Measurements from ENCODE around the gene DNAJC5. TPM values are rescaled to one million over a fixed set of nuclear protein-coding genes. Genes with fewer than 3 reads are reported as not detected.

Gene DNAJC5
- total and polyA plus RNA-seq, 10 donors = 12.7 to 83.1 (median 58.6) TPM

DNA sequence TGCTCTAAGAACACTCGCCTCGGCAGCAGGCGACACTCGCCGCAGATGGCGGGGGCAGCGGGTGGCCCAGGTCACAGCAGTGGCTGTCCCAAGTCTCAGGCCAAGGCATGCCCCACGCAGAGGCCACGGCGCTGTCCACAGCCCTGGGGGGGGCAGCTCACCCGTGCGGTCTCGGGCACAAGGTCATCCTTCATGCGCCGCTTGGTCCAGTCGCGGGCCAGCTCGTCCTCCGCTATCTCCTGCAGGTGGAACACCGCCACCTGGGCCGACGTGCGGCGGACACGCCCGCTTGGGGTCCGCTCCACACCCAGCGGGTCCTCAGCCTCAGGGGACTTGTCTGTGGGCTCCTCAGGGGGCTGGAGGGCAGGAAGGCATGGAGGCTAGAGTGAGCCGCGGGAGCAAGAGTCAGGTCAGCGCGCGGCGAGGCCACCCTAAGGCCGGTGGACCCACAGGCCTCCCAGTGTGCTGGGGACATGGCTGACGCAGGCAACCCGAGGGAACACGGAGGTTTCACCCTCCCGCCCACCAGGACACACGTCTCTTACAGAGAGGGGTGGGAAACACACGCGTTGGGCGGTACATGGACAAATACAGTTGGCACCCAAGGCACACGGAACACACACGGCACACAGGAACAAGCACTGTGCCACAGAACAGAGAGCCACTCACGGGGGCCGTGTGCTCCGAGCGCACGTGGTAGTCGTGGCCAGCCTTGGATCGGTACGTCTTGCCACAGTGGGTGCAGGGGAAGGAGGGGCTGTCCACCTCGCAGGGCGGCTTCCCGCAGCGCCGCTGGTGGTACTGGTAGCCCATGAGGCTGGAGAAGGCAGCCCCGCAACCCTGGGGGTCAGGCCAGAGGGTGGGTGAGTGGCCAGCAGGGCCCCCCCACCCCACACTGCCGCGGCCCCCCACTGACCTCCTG lies 67.8 kb downstream of the DNAJC5 start:
- H3K36me3 ChIP-seq = peaks cover 0 to 82% (median 58%) of the 10 kb centered on the region in 6 donors
- DNase-seq = peak; percentile 77
- no peak overlapping the region for H3K27ac ChIP-seq
- TF ChIP-seq POLR2A (IDR thresholded peaks at IDR 0.05) (no peak), POLR2AphosphoS5 (IDR thresholded peaks at IDR 0.05) (peak in 1 of 3 donors; percentile 4)
- TF ChIP-seq, protein P1, sequence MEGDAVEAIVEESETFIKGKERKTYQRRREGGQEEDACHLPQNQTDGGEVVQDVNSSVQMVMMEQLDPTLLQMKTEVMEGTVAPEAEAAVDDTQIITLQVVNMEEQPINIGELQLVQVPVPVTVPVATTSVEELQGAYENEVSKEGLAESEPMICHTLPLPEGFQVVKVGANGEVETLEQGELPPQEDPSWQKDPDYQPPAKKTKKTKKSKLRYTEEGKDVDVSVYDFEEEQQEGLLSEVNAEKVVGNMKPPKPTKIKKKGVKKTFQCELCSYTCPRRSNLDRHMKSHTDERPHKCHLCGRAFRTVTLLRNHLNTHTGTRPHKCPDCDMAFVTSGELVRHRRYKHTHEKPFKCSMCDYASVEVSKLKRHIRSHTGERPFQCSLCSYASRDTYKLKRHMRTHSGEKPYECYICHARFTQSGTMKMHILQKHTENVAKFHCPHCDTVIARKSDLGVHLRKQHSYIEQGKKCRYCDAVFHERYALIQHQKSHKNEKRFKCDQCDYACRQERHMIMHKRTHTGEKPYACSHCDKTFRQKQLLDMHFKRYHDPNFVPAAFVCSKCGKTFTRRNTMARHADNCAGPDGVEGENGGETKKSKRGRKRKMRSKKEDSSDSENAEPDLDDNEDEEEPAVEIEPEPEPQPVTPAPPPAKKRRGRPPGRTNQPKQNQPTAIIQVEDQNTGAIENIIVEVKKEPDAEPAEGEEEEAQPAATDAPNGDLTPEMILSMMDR (IDR thresholded peaks at IDR 0.05 in 8 of 11, conservative IDR thresholded peaks at IDR 0.05 in 3 of 11) = no peak
- no peaks in the 10 kb centered on the region for H3K27me3 ChIP-seq (replicated peaks in 1 of 7)
- intact Hi-C loops (cut with DNase I; ENCODE audit: low total_unique reads) = no loop called here
- H3K9me3 ChIP-seq = peaks cover 0 to 7% (median 0%) of the 10 kb centered on the region in 8 donors
- peaks cover 0 to 9% (median 5%) of the 10 kb centered on the region in 6 donors for H3K4me1 ChIP-seq
- 95 to 96% (median 95%) methylated on average over 44 to 61 of the region's 61 CpGs for WGBS, 5 donors
- H3K4me3 ChIP-seq = no peak overlapping the region

DNA sequence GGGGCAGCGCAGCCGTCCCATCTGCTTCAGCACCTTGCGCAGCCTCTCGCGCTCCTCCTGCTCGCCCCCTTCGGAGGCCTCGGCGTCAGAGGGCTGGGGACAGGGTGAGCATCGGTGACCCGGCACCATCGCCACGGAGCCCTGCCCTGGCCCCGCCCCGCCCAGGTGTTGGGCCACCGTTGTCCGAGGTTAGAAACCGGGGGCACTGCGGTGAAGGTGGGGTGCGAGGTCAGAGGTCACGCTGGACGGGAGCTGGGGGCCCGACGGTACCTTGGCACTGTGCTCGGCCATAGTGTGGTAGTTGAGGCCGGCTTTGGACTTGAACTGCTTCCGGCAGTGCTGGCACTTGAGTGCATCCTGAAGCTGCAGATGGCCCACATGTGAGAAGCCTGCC lies 68.4 kb downstream of the DNAJC5 start:
- Histone ChIP-seq H3K27ac (no peak overlapping the region), H3K27me3 (replicated peaks in 1 of 7) (no peaks in the 10 kb centered on the region), H3K4me3 (no peak overlapping the region), H3K9me3 (peaks cover 0 to 7% (median 0%) of the 10 kb centered on the region in 8 donors), H3K4me1 (peaks cover under 1 to 9% (median 2%) of the 10 kb centered on the region in 6 donors), H3K36me3 (peaks cover 0 to 87% (median 58%) of the 10 kb centered on the region in 6 donors)
- 91 to 98% (median 94%) methylated on average over 10 to 27 of the region's 27 CpGs for WGBS, 5 donors
- peak; percentile 72 for DNase-seq
- intact Hi-C loops (cut with DNase I; ENCODE audit: low total_unique reads) = no loop called here
- TF ChIP-seq POLR2AphosphoS5 (IDR thresholded peaks at IDR 0.05) (peak in 1 of 3 donors; percentile 25), POLR2A (IDR thresholded peaks at IDR 0.05) (no peak)

- H3K4me3 ChIP-seq = no peak overlapping the region
- peaks cover 0 to 83% (median 56%) of the 10 kb centered on the region in 6 donors for H3K36me3 ChIP-seq
- peaks cover 6 to 12% (median 7%) of the 10 kb centered on the region in 6 donors for H3K4me1 ChIP-seq
- no peak overlapping the region for H3K27ac ChIP-seq
- no peaks in the 10 kb centered on the region for H3K27me3 ChIP-seq (replicated peaks in 1 of 7)
- peak; percentile 71 for DNase-seq
- TF ChIP-seq POLR2A (IDR thresholded peaks at IDR 0.05) (no peak), POLR2AphosphoS5 (IDR thresholded peaks at IDR 0.05) (no peak)
- TF ChIP-seq, protein P1 (IDR thresholded peaks at IDR 0.05 in 8 of 11, conservative IDR thresholded peaks at IDR 0.05 in 3 of 11) = no peak
- WGBS, 5 donors = 90 to 96% (median 94%) methylated on average over 7 to 16 of the region's 16 CpGs
- intact Hi-C loops (cut with DNase I; ENCODE audit: low total_unique reads) = no loop called here
- H3K9me3 ChIP-seq = peaks cover 0 to 7% (median 0%) of the 10 kb centered on the region in 8 donors
Measured at GRCh38 chr20:63963784-63964301, 68.9 kb downstream of the DNAJC5 start.

DNA sequence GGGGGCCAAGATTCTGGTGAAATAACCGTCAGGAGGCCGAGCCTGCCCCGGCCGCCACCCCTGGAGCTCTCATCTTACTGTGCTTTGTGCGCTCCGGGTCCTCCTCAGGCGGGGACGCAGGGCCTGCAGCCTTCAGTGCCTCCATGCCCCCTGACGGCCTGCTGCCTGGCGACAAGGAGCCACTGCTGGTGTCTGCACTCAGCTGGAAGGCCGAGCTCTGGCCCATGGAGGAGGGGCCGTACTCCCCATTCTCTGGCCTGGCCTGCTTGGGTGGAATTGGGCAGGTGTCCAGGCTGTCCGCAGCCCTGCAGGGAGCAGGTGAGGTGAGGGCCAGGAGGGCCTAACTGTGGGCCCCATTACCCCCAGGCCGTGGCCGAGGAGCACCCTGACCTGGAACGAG lies 69.5 kb downstream of the DNAJC5 start:
- peak in 1 of 3 donors; percentile 26 for TF ChIP-seq POLR2AphosphoS5 (IDR thresholded peaks at IDR 0.05)
- no peak for TF ChIP-seq POLR2A (IDR thresholded peaks at IDR 0.05)
- 94 to 98% (median 96%) methylated on average over 14 to 16 of the region's 16 CpGs for WGBS, 5 donors
- H3K4me1 ChIP-seq = peaks cover 9 to 16% (median 11%) of the 10 kb centered on the region in 6 donors
- intact Hi-C loops (cut with DNase I; ENCODE audit: low total_unique reads) = no loop called here
- DNase-seq = peak; percentile 73
- H3K27me3 ChIP-seq (replicated peaks in 1 of 7) = no peaks in the 10 kb centered on the region
- H3K36me3 ChIP-seq = peaks cover 0 to 77% (median 52%) of the 10 kb centered on the region in 6 donors
- no peak overlapping the region for H3K27ac ChIP-seq
- H3K4me3 ChIP-seq = no peak overlapping the region
- H3K9me3 ChIP-seq = peaks cover 0 to 7% (median 0%) of the 10 kb centered on the region in 8 donors
